Activated naive CD4-positive, alpha-beta T cell treated with Interleukin-2 at 50 U/mL for 16 hours (primary cell): Measurements from ENCODE around the gene ZNF708.
A peak's percentile ranks its signal among the peaks of the same experiment; 100 is the strongest.
"Not testable (repeated sequence)": the region's sequence is repeated elsewhere in the genome, so short reads cannot be mapped to it uniquely, and the experiment has no call there.

Experiments used
- DNase-seq: peaks from one replicate; pipeline ENCODE4 v3.0.0-alpha.2; 2020

Gene ZNF708

DNA sequence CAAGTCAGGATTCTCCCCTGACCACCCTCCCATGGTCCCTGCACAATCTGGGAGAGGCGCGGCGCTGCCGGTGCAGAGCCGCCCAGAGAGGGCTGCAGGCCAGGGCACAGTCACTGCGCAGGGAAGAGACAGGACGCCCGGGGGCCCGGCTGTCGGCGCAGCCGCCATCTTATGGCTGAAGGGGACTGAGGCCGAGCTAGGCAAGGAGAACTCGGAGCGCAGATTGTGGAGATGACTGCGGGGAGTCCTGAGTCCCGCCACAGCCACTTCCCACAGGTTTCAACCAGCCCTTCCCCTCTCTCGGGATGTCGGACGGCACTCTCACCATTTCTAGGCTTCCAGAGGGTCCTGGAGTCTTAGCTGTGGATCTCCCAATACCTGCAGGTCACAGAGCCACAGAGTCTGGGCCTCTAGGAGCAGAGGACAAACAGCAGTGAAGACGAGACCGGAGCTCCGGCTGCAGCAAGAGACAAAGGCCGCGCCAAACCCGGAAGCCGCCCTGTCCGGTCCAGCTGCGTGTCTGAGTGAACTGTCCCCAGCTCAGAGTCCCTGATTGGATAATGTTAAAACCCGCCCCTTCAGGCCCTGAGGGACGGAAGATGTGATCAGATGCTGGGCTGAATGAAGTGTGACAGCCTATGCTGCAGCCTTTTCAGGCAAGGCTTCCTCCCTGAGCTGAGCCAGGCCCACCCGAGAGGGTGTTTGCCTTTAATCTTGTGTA, at the start of gene ZNF708:
Gene ZNF708 (minus strand): TSS at position 526 of the 721 bp plus-strand sequence. CDS start 198 bp downstream, at position 328.
- peak; percentile 75 for DNase-seq

DNA sequence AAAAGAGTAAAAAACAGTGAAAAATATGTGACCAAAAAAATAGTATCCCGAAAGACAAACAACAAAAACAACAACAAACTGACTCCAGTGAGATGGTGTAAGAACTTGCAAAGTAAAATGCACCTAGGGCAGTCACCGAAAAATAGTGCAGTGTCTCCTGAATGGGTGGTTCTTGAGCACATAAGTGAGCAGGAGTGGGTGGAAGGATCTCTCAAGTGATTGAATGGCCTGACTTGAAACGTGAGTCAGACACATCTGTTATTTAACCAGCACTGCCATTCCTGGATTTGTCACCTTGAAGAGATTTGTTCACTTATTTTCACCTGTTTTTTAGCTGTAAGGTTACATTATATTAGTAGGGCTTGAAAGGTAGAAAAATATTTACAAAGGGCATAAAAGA, 33.1 kb upstream of the ZNF708 start:
- DNase-seq = no peak

DNA sequence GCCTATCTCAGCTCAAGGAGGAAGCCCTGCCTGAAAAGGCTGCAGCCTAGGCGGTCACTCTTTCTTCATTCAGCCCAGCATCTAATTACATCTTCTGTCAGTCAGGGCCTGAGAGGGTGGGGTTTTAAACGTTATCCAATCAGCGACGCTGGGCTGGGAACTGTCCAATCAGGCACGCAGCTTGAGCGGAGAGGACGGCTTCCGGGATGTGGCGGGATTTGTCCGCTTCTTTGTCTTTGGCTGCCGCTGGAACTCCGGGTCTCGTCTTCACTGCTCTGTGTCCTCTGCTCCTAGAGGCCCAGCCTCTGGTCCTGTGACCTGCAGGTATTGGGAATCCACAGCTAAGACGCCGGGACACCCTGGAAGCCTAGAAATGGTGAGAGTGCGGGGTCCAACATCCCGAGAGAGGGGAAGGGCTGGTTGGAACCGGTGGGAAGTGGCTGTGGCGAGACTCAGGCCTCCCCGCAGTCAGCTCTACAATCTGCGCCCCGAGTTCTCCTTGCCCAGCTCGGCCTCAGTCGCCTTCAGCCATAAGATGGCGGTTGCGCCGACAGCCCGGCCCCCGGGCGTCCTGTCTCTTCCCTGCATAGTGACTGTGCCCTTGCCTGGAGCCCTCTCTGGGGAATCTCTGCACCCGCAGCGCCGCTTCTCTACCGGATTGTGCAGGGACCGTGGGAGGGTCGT, 29.7 kb upstream of the ZNF708 start, which contains the start of gene ZNF738:
Gene ZNF738 (plus strand): TSS at position 233 of the 684 bp plus-strand sequence. CDS start 141 bp downstream, at position 374.
- peak; percentile 87 for DNase-seq

DNA sequence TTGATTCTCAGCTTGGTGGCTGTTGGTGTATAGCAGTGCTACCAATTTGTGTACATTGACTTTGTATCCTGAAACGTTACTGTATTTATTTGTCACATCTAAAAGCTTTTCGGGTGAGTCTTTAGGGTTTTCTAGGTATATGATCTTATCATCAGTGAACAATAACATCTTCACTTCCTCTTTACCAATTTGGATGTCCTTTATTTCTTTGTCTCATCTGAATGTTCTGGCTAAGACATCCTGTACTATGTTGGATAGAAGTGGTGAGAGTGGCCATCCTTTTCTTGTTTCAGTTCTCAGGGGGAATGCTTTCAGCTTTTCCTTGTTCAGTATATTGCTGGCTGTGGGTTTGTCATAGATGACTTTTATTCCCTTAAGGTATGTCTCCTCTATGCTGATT, 23.6 kb upstream of the ZNF708 start:
- no peak for DNase-seq

DNA sequence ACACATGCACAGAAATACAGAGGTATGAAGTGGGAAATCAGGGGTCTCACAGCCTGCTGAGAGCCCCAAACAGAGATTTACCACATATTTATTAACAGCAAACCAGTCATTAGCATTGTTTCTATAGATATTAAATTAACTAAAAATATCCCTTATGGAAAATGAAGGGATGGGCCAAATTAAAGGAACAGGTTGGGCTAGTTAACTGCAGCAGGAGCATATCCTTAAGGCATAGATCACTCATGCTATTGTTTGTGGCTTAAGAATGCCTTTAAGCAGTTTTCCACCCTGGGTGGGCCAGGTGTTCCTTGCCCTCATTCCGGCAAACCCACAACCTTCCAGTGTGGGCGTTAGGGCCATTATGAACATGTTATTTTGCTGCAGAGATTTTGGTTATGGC, 15.6 kb upstream of the ZNF708 start:
- not testable (repeated sequence) for DNase-seq

DNA sequence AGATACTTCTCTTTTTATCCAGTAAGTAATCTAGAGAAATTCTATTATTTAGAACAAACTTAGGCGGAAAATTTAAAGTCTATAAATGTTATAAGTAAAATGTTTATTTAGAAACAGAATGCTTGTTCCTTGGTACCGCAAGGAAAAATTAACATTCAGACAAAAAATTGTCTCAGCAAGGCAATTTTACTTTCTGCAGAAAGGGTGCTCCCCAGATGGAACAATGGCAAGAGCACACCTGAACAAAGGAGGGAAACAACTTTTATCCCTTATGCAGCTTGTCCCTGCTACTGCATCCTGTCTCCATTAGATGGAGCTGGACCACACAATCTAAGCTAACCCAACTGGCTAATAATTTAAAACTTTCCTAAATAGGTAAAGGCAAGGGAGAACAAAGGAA, 6.5 kb upstream of the ZNF708 start:
- DNase-seq = no peak

DNA sequence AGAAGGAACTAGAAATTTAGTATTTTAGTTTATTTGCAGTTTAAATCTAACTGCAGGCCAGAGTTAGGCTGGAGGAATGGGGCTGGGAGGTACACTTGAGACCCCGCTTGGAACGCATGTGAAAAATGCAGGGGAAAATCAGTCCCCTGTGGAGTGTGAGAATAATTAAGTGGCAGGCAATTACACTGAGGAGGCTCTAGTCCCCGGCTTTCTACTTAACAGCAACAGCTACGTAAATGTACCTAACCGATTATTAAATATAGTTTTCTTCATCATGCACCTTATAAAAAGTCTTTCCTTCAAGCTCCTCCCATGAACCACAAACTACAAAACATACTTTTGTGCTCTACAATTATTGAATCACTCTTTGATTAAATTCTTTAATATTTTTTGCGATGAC, 804 bp downstream of the ZNF708 start:
- DNase-seq = no peak

DNA sequence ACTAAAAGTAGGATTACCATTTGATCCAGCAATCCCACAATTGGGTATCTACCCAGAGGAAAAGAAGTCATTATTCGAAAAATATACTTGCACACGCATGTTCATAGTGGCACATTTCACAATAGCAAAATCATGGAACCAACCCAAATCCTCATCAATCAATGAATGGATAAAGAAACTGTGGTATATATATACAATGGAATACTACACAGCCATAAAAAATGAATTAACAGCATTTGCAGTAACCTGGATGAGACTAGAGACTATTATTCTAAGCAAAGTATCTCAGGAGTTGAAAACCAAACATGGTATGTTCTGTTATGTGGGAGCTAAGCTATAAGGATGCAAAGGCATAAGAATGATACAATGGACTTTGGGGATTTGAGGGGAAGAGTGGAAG, 3.0 kb downstream of the ZNF708 start:
- no peak for DNase-seq

DNA sequence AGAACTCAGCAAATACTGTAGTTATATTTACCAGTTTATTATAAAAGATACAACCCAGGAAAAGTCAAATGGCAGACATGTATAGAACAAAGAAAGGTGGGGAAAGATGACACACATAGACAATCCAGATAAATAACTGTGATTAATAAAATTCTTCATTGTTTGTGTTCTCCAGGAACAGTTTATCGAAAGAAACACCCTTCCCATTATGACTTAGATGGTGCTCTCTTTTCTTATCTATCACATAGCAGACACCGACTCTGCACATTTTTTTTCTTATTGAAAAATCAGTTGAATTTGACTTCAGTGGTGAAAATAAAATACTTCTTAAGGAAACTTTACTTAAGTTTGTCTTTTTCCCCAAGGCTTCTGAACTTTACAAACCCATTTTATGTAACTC, 6.2 kb downstream of the ZNF708 start:
- no peak for DNase-seq

DNA sequence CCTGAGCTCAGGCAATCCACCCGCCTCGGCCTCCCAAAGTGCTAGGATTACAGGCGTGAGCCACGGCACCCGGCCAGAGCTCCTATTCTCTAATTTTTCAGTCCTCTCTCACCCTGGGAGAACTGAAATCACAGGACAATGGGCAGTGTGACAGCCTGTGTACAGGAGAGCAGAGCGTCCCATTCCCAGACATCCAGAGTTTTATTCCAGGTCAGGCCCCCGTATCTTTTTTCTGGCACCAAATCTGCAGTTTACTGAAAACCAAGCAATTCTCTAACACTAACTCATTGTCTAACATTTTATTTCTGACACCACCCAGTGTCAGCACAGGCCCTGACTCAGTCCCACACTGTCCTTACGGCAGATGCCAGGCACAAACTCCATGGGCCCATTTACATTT, 6.7 kb downstream of the ZNF708 start:
- DNase-seq = no peak

DNA sequence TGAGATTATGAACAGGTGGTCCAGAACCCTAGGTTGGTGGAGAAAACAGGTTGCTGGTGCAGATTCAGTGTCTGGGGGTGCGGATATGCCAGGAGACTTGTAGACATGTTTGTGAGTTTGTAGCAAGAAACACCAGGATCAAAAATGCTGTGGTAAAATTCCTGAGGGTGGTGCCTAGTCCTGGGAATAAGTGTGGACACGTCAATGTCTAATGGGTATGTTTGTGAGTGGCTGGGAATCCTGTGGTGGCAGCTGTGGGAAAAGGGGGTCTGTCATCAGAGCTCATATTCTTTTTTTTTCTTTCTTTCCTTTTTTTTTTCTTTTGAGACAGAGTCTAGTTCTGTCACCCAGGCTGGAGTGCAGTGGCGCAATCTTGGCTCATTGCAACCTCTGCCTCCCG, 7.2 kb downstream of the ZNF708 start:
- DNase-seq = no peak

DNA sequence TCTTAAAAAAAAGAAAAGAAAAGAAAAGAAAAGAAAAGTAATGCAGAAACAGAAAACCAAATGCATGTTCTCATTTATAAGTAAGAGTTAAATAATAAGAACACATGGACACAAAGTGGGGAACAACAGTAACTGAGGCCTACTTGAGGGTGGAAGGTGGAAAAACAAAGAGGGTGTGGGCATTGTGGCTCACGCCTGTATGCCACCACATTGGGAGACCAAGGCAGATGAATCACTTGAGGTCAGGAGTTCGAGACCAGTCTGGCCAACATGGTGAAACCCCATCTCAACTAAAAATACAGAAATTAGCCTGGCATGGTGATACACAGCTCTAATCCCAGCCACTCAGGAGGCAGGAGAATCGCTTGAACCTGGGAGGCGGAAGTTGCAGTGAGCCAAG, 8.1 kb downstream of the ZNF708 start:
- DNase-seq = no peak

DNA sequence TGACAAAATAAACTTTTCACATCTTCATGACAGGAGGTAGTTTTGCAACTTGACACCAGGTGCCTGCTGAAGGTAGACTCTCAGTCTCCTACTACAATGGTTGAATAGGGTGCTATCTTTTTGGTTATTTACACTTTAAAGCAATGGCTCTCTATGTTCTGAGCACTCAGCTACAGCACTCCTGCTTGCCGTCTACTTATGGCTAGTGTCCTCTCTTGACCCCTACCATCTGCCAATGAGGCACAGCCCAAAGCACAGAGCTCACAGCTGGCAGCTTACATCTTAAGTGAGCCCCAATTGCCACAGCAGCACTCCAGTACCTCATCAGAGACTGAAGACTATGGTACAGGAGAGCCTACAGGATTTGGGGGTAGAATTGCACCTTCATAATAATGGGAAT, 11.4 kb downstream of the ZNF708 start:
- no peak for DNase-seq

DNA sequence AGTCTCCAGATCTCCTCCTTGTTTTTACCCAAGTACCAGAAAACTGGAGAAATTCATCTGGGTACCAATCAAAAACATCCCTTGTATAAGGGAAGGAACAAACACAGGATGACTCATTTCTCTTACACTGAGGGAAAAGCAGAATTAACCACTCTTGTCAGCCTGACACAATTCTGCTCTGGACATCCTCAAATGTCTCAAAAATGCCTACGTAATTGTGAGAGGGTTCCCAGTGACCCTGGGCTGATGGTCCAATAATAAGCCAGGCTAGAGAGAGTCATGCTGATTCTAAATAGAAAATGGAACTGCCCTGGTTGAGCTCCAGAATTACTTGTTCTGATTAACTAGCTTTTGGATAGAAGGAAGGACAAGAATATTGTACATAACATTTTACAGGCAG, 14.5 kb downstream of the ZNF708 start:
- no peak for DNase-seq

DNA sequence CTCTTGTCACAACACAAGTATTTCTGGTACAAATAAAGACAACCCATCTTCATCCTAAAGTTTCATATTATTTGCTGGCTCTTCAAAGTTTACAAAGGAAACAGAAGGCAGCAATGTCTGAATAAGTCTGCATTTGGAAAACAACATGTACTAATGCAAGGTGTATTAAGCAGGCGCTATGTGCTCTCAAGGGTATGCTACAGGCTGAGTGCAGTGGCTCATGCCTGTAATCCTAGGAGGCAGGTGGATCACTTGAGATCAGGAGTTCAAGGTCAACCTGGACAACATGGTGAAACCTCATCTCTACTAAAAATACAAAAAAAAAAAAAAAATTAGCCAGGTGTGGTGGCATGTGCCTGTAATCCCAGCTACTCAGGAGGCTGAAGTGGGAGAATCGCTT, 16.4 kb downstream of the ZNF708 start:
- not testable (repeated sequence) for DNase-seq

DNA sequence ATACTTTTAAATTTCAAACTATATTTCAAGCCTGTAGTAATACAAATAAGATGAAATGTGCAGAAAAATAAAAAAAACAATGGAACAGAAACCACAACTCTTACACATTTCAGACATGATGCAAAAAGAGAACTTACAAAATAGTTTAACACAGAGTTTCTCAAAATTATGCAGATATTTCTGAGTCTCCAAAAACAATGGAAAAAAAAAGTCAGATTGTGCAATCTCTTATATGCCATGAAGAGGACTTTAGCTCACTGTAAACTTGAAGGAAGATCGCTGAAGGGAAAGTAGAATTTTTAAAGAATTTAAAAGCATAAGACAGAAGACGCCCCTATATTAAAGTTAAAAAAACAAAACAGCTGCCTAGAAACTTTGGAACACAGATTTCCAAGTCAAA, 20.4 kb downstream of the ZNF708 start:
- no peak for DNase-seq

DNA sequence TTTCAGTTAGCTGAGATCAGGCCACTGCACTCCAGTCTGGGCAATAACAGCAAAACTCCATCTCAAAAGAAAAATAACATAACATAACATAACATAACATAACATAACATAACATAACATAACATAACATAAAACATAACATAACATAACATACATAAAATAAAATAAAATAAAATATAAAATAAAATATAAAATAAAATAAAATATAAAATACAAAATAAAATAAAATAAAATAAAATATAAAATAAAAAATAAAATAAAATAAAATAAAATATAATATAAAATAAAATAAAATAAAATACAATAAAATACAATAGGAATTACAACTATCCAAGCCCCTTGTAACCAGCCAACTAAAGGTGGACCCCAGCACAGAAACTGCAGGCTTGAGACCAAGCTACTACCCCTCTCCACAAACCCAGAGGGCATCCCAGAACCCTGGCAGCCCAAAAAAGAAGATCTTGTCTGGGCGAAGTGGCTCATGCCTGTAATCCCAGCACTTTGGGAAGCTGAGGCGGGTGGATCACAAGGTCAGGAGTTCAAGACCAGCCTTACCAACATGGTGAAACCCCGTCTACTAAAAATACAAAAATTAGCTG, 22.2 kb downstream of the ZNF708 start:
- not testable (repeated sequence) for DNase-seq

DNA sequence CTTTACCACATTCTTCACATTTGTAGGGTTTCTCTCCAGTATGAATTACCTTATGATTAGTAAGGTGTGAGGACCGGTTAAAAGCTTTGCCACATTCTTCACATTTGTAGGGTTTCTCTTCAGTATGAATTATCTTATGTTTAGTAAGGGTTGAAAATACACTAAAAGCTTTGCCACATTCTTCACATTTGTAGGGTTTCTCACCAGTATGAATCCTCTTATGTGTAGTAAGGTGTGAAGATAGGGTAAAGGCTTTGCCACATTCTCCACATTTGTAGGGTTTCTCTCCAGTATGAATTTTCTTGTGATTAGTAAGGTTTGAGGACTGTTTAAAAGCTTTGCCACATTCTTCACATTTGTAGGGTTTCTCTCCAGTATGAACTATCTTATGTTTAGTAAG, 35.4 kb downstream of the ZNF708 start:
- not testable (repeated sequence) for DNase-seq

DNA sequence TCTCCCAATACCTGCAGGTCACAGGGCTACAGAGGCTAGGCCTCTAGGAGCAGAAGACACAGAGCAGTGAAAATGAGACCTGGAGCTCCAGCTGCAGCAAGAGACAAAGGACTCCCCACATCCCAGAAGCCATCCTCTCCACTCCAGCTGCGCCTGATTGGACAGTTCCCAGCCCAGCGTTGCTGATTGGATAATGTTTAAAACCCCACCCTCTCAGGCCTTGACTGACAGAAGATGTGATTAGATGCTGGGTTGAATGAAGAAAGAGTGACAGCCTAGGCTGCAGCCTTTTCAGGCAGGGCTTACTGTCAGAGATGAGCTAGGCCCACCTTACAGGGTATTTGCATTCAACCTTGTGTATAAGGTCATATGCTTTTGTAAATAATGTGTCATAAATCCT, 59.4 kb downstream of the ZNF708 start:
- no peak for DNase-seq

DNA sequence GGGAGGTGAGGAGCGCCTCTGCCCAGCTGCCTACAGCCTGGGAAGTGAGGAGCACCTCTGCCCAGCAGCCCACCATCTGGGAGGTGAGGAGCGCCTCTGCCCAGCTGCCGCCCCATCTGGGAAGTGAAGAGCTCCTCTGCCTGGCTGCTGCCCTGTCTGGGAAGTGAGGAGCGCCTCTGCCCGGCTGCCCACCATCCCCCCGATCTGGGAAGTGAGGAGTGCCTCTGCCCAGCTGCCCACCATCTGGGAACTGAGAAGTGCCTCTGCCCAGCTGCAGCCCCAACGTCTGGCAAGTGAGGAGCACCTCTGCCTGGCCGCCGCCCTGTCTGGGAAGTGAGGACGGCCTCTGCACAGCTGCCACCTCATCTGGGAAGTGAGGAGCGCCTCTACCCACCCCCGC, 64.3 kb downstream of the ZNF708 start:
- no peak for DNase-seq

DNA sequence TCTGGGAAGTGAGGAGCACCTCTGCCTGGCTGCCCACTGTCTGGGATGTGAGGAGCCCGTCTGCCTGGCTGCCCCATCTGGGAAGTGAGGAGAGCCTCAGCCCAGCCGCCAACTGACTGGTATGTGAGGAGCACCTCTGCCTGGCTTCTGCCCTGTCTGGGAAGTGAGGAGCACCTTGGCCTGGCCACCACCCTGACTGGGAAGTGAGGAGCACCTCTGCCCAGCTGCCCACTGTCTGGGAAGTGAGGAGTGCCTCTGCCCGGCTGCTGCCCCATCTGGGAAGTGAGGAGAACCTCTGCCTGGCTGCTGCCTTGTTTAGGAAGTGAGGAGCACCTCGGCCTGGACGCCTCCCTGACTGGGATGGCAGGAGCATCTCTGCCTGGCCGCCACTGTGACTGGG, 64.8 kb downstream of the ZNF708 start:
- DNase-seq = no peak

DNA sequence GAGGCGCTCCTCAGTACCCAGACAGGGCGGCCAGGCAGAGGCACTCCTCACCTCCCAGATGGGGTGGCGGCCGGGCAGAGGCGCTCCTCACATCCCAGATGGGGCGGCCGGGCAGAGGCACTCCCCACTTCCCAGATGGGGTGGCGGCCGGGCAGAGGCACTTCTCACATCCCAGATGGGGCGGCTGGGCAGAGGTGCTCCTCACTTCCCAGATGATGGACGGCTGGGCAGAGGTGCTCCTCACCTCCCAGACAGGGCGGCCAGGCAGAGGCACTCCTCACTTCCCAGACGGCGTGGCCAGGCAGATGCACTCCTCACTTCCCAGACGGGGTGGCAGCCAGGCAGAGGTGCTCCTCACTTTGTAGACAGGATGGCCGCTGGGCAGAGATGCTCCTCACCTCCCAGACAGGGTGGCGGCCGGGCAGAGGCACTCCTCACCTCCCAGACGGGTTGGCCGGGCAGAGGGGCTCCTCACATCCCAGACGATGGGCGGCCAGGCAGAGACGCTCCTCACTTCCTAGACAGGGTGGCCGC, 68.3 kb downstream of the ZNF708 start:
- not testable (repeated sequence) for DNase-seq

DNA sequence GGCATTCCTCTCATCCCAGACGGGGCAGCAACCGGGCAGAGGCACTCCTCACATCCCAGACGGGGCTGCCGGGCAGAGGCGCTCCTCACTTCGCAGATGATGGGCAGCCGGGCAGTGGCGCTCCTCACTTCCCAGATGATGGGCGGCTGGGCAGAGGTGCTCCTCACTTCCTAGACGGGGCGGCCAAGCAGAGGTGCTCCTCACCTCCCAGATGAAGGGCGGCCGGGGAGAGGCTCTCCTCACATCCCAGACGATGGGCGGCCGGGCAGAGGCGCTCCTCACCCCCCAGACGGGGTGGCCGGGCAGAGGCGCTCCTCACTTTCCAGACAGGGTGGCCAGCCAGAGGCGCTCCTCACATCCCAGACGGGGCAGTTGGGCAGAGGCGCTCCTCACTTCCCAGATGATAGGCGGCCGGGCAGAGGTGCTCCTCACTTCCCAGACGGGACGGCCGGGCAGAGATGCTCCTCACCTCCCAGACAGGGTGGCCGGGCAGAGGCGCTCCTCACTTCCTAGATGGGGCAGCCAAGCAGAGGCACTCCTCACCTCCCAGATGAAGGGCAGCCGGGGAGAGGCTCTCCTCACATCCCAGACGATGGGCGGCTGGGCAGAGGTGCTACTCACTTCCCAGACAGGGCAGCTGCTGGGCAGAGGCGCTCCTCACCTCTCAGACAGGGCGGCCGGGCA, 68.9 kb downstream of the ZNF708 start:
- DNase-seq = no peak
